Upper lobe of right lung (tissue), 1 donor: ENCODE data around the gene WDR37. TPM values are rescaled to one million over a fixed set of nuclear protein-coding genes. Genes with fewer than 3 reads are reported as not detected.
A peak's percentile ranks its signal among the peaks of the same experiment; 100 is the strongest.

Experiments
- ATAC-seq: fragments of 200-7000 bp; cut with Tn5 transposase; one replicate; pipeline ENCODE4 v1.9.1; 2020; ENCODE audit warnings: mild to moderate bottlenecking, moderate library complexity
- DNase-seq: peaks from one replicate; pipeline ENCODE4 v3.0.0-alpha.2; 2020
- H3K27ac ChIP-seq: fragments of 200-600 bp; one replicate; pipeline ENCODE4 v1.8.0; 2022
- H3K27me3 ChIP-seq: fragments of 200-600 bp; one replicate; pipeline ENCODE4 v1.8.0; 2022; ENCODE audit warnings: mild to moderate bottlenecking
- H3K36me3 ChIP-seq: fragments of 200-600 bp; one replicate; pipeline ENCODE4 v1.8.0; 2022
- H3K4me1 ChIP-seq: fragments of 200-600 bp; one replicate; pipeline ENCODE4 v1.8.0; 2022
- H3K4me3 ChIP-seq: fragments of 200-600 bp; one replicate; pipeline ENCODE4 v1.8.0; 2022; ENCODE audit warnings: mild to moderate bottlenecking
- H3K9me3 ChIP-seq: fragments of 200-600 bp; one replicate; pipeline ENCODE4 v1.8.0; 2022
- CTCF ChIP-seq: fragments of 200-600 bp; IDR thresholded peaks from one replicate; pipeline ENCODE4 v1.8.0; 2022; ENCODE audit warnings: antibody characterized with exemption
- intact Hi-C: fragments of 100-400 bp; cut with DNase I; formaldehyde crosslinking; loops from one replicate; pipeline ENCODE4 v1.11.0; 2022
- total RNA-seq: library from RNA; stranded (reverse); fragmentation: NEBNext Ultra II Directional; extraction: Animal tissue kit (Norgen Biotek cat#: 25700); gene quantifications from one replicate; pipeline ENCODE4 v1.2.1, GENCODE V29; 2021
- donor health status: DM: no; HTN: yes; CAD: no; lungs with severe emphysema.

The WDR37 gene
- total RNA-seq, 1 donor from 2014 or later: 19.9 TPM

GRCh38 chr10:1109795-1110673 lies 53.8 kb downstream of the WDR37 start:
- no peaks in the 10 kb centered on the region for H3K9me3 ChIP-seq
- peaks cover 89% of the 10 kb centered on the region for H3K36me3 ChIP-seq
- intact Hi-C loops: no loop called here
- H3K27me3 ChIP-seq: no peaks in the 10 kb centered on the region
- no peak overlapping the region for H3K4me3 ChIP-seq
- H3K4me1 ChIP-seq: no peaks in the 10 kb centered on the region
- DNase-seq (no peak), ATAC-seq (peak; percentile 68)
- no peak overlapping the region for H3K27ac ChIP-seq
- peak; percentile 57 for TF ChIP-seq CTCF

- TF ChIP-seq CTCF: no peak
- peaks cover 89% of the 10 kb centered on the region for H3K36me3 ChIP-seq
- H3K4me3 ChIP-seq: no peak overlapping the region
- H3K9me3 ChIP-seq: no peaks in the 10 kb centered on the region
- ATAC-seq: no peak
- no peaks in the 10 kb centered on the region for H3K27me3 ChIP-seq
- no peaks in the 10 kb centered on the region for H3K4me1 ChIP-seq
- DNase-seq: no peak
- intact Hi-C loops: no loop called here
- no peak overlapping the region for H3K27ac ChIP-seq
These were observed 54.5 kb downstream of the WDR37 start for GRCh38 chr10:1110674-1111119.

GRCh38 chr10:1114315-1114714 lies 58.1 kb downstream of the WDR37 start:
- Histone ChIP-seq H3K9me3 (no peaks in the 10 kb centered on the region), H3K27me3 (no peaks in the 10 kb centered on the region), H3K27ac (no peak overlapping the region), H3K4me1 (no peaks in the 10 kb centered on the region), H3K4me3 (no peak overlapping the region), H3K36me3 (peaks cover 80% of the 10 kb centered on the region)
- intact Hi-C loops: no loop called here
- DNase-seq (no peak), ATAC-seq (no peak)
- no peak for TF ChIP-seq CTCF

- H3K4me3 ChIP-seq: no peak overlapping the region
- H3K27ac ChIP-seq: no peak overlapping the region
- H3K4me1 ChIP-seq: no peaks in the 10 kb centered on the region
- H3K27me3 ChIP-seq: no peaks in the 10 kb centered on the region
- intact Hi-C loops: no loop called here
- no peak for DNase-seq
- peaks cover 80% of the 10 kb centered on the region for H3K36me3 ChIP-seq
- H3K9me3 ChIP-seq: no peaks in the 10 kb centered on the region
- no peak for ATAC-seq
- TF ChIP-seq CTCF: no peak
These were observed 58.8 kb downstream of the WDR37 start for GRCh38 chr10:1114719-1115606.

GRCh38 chr10:1115607-1115955 lies 59.4 kb downstream of the WDR37 start:
- Histone ChIP-seq H3K36me3 (peaks cover 82% of the 10 kb centered on the region), H3K27ac (no peak overlapping the region), H3K4me1 (no peaks in the 10 kb centered on the region), H3K27me3 (no peaks in the 10 kb centered on the region), H3K4me3 (no peak overlapping the region), H3K9me3 (no peaks in the 10 kb centered on the region)
- intact Hi-C loops: no loop called here
- TF ChIP-seq CTCF: no peak
- DNase-seq (no peak), ATAC-seq (no peak)
